Fibroblast of pulmonary artery (primary cell): ENCODE results near the gene LYSET.
"Not testable (repeated sequence)": the region's sequence is repeated elsewhere in the genome, so short reads cannot be mapped to it uniquely, and the experiment has no call there.

Experiments used
- DNase-seq: peaks from one replicate; pipeline ENCODE4 v3.0.0-alpha.2; 2010; ENCODE audit warnings: low read depth
- H3K4me3 ChIP-seq: replicated peaks from 2 replicates; pipeline ENCODE4 v1.5.1; 2011; ENCODE audit warnings: low read depth, mild to moderate bottlenecking, control low read depth, low read length, moderate library complexity
- CTCF ChIP-seq: IDR thresholded peaks from 2 replicates; pipeline ENCODE4 v1.5.1; 2011; ENCODE audit warnings: mild to moderate bottlenecking, control low read depth, low read length, inconsistent platforms; ENCODE audit errors: missing control alignments

LYSET gene

GRCh38 chr14:93160353-93160801 lies 24.7 kb upstream of the LYSET start:
- no peak overlapping the region for H3K4me3 ChIP-seq
- TF ChIP-seq CTCF = peak; percentile 52
- peak; percentile 28 for DNase-seq

DNA sequence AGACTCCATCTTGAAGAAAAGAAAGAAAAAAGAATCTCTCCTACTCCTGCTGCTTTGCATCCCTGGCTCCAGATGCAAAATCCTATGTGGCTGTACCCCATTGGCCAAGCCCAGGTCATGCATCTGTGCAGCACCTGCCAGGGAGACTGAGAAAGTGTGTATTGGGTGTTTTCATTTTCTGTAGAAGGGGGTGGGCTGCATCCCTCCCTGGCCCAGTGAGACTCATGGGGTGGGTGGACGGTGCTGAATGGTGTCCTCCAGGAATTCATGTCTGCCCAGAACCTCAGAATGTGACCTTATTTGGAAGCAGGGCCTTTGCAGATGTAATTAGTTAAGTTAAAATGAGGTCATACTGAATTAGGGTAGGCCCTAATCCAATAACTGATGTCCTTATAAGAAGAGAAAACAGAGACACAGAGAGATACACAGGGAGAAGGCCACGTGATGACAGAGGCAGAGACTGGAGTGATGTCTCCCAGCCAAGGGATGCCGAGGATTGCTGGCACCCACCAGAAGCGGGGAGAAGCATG lies 23.6 kb upstream of the LYSET start:
- DNase-seq = no peak
- no peak for TF ChIP-seq CTCF
- no peak overlapping the region for H3K4me3 ChIP-seq

DNA sequence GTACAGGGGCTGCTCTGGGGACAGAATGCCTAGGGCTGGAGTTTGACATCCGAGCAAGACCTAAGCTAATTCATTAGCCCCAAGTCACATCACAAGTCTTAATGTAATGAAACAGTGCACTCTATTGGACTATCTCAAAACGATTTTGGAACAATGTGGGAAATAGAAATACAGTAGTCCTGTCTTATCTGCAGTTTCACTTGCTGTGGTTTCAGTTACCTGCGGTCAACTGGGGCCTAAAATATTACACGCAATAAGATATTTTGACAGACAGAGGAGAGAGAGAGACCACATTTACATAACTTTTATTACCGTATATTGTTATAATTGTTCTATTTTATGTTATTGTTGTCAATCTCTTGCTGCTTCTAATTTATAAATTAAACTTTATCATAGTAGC lies 21.6 kb upstream of the LYSET start:
- no peak overlapping the region for H3K4me3 ChIP-seq
- no peak for TF ChIP-seq CTCF
- DNase-seq = no peak

- H3K4me3 ChIP-seq, DNase-seq: not testable (repeated sequence)
Observed at GRCh38 chr14:93165271-93166265, 19.5 kb upstream of the LYSET start.

DNA sequence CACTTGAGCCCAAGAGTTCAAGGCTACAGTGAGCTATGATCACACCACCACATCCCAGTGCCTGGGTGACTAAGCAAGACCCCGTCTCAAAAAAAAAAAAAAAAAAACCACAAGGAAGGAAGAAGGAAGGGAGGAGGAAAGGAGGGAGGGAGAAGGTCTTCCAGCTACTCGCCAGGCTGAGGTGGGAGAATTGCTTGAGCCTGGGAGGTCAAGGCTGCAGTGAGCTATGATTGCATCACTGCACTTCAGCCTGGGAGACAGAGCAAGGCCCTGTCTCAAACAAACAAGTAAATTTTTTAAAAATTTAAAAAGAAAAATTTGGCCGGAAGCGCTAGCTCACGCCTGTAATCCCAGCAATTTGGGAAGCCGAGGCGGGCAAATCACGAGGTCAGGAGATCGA lies 16.5 kb upstream of the LYSET start:
- DNase-seq, H3K4me3 ChIP-seq: not testable (repeated sequence)

DNA sequence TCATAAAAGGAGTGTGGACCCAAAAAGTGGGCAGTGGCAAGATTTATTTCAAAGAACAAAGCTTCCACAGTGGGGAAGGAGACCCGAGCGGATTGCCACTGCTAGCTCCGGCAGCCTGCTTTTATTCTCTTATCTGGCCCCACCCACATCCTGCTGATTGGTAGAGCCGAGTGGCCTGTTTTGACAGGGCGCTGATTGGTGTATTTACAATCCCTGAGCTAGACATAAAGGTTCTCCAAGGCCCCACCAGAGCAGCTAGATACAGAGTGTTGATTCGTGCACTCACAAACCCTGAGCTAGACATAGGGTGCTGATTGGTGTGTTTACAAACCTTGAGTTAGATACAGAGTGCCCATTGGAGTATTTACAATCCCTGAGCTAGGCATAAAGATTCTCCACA lies 15.5 kb upstream of the LYSET start:
- not testable (repeated sequence) for DNase-seq, H3K4me3 ChIP-seq

DNA sequence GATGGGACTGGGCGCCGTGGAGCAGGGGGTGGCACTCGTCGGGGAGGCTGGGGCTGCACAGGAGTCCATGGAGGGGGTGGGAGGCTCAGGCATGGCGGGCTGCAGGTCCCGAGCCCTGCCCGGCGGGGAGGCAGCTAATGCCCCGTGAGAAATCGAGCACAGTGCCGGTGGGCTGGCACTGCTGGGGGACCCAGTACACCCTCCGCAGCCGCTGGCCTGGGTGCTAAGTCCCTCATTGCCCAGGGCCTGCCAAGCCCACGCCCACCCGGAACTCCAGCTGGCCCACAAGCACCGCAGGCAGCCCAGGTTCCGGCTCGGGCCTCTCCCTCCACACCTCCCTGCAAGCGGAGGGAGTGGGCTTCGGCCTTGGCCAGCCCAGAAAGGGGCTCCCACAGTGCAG lies 15.0 kb upstream of the LYSET start:
- H3K4me3 ChIP-seq, DNase-seq: not testable (repeated sequence)

DNA sequence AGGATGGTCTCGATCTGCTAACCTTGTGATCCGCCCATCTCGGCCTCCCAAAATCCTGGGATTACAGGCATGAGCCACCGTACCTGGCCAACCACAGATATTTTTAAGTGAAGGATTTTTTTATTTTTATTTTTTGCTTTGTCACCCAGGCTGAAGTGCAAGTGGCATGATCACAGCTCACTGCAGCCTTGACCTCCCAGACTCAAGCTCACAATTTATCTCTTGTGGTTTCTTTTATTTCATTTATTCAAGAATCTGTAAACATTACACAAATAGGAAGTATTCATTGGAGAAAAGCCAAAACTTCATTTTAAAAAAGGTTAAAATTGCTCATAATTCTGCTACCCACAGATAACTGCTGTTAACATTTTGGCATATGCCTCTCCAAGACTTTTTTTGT lies 13.7 kb upstream of the LYSET start:
- TF ChIP-seq CTCF = no peak
- DNase-seq = no peak
- no peak overlapping the region for H3K4me3 ChIP-seq

DNA sequence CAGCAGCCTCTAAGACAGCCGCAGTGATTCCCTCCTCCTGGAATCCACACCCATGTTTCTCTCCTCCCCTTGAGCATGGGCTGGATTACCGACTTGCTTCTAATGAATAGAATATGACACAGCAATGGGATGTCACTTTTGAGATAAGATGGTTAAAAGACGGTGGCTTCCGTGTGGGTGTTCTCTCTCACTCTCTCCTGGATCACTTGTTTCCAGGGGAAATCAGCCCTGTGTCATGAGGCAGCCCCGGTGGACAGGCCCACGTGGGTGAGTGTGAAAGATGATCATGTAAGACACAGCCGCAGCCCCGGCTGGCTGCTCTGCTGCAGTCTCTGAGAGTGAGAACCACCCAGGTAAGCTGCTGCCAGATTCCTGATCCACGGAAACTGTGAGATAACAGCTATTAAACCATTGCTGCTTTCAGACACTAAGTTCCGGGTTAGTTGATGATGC lies 11.1 kb upstream of the LYSET start:
- DNase-seq = no peak
- no peak overlapping the region for H3K4me3 ChIP-seq
- no peak for TF ChIP-seq CTCF

- DNase-seq, H3K4me3 ChIP-seq: not testable (repeated sequence)
Observed at GRCh38 chr14:93174731-93175130, 10.4 kb upstream of the LYSET start.
